ENCODE measurements around the gene ADGRG6. TPM values are rescaled to one million over a fixed set of nuclear protein-coding genes. Genes with fewer than 3 reads are reported as not detected.

ADGRG6 gene
- total and polyA plus RNA-seq, 4 donors, result 5.9 to 42.2 (median 19.2) TPM

DNA sequence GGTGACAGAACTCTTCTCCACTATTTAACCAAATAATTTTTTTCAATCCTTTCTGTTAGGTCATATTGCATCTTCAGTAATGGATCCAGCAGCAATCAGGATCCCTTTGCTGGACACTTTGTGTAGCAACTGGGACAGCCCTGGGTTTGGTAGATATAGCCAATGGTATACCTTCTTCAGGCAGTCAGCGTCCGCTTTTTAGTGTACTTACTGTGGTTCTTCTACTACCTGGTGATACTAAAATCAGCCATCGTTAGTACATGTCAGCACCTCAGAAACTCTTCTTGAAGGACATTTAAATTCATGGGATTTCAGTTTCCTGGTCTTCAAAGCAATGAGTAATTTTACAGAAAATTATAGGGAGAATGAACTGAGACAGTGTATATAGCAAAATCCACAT is 93.5 kb downstream of the ADGRG6 start:
- no CpG with 5 or more reads among the region's 3 CpGs for WGBS (ENCODE audit: insufficient coverage)
- DNase-seq (ENCODE audit: low read depth in 4 of 6, low spot score in 6 of 6), result no peak

DNA sequence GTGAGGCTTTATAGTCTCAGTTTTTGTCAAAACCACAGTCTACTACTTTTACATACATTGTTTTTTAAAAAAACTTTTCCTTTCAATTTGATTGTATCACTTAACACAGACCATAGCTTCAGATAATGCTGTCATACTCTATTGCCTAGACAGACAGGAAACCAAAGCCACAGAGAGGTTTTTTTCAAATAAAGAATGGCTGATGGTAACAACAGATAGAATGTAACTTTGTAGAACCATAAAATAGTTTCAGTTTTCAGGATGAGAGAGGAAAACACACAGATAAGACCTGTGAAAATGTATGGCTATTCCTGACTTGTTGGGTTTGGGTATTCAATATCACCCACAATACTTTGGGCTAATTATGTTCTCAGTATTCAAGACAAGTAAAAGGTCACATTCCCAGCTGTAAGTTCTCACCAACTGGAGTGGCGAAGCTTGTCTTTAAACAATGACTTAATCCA is 94.0 kb downstream of the ADGRG6 start:
- no peak for DNase-seq (ENCODE audit: low read depth in 4 of 6, low spot score in 6 of 6)
- H3K4me3 ChIP-seq (ENCODE audit: low read depth, low read length), result no peak overlapping the region
- H3K27ac ChIP-seq (ENCODE audit: low read depth, low read length), result no peak overlapping the region
- H3K36me3 ChIP-seq (ENCODE audit: control insufficient read depth, insufficient read depth, low read length), result no peaks in the 10 kb centered on the region
- H3K9me3 ChIP-seq (ENCODE audit: control insufficient read depth, insufficient read depth, low read length), result no peaks in the 10 kb centered on the region
- no peaks in the 10 kb centered on the region for H3K4me1 ChIP-seq (ENCODE audit: control insufficient read depth, insufficient read depth, low read length)
- no peaks in the 10 kb centered on the region for H3K27me3 ChIP-seq (ENCODE audit: control insufficient read depth, insufficient read depth, low read length)
- WGBS (ENCODE audit: insufficient coverage), result no CpG with 5 or more reads among the region's 1 CpG

More for the DNA sequence above, 93.5 kb downstream of the ADGRG6 start:
- Histone ChIP-seq H3K27me3 (ENCODE audit: control insufficient read depth, insufficient read depth, low read length) (no peaks in the 10 kb centered on the region), H3K9me3 (ENCODE audit: control insufficient read depth, insufficient read depth, low read length) (no peaks in the 10 kb centered on the region), H3K4me3 (ENCODE audit: low read depth, low read length) (no peak overlapping the region), H3K4me1 (ENCODE audit: control insufficient read depth, insufficient read depth, low read length) (no peaks in the 10 kb centered on the region), H3K36me3 (ENCODE audit: control insufficient read depth, insufficient read depth, low read length) (no peaks in the 10 kb centered on the region), H3K27ac (ENCODE audit: low read depth, low read length) (no peak overlapping the region)

DNA sequence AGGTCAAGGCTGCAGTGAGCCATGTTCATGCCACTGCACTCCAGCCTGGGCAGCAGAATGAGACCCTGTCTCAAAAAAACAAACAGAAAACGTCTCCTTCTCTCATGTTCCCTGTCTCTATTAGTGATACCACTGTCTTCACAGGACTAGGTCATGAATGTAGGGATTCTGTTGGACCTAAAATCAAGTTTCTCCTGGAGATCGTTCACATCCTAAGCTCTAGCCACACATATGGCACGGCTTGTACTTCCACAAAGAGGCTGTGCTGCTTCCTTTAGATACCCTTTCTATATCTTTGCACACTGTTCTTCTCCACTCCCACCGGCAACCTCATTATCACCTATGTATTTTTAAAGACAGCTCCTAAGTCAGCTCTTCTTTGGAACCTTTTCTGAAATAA is 96.5 kb downstream of the ADGRG6 start:
- H3K9me3 ChIP-seq (ENCODE audit: control insufficient read depth, insufficient read depth, low read length), result no peaks in the 10 kb centered on the region
- H3K36me3 ChIP-seq (ENCODE audit: control insufficient read depth, insufficient read depth, low read length), result no peaks in the 10 kb centered on the region

DNA sequence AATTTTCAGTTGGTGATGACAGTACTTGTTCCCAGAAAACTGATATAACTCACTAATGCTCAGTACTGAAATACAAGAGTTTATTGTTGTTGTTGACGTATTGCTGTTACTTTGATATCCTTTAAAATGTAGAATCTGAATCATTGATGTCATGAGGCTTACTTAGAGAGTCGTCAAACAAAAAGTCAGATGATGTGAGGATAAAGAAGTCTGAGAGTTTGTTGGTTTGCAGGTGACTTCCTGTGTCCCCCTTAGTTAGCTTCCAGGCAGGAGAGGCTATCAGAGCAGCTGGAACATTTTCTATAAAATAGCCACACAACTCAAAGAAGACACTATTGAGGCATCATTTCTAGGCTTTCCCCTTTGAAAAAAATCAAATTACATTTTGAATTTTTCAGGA is 97.9 kb downstream of the ADGRG6 start:
- H3K4me3 ChIP-seq (ENCODE audit: low read depth, low read length), result no peak overlapping the region
- H3K27me3 ChIP-seq (ENCODE audit: control insufficient read depth, insufficient read depth, low read length), result no peaks in the 10 kb centered on the region
- no peaks in the 10 kb centered on the region for H3K36me3 ChIP-seq (ENCODE audit: control insufficient read depth, insufficient read depth, low read length)
- no peaks in the 10 kb centered on the region for H3K9me3 ChIP-seq (ENCODE audit: control insufficient read depth, insufficient read depth, low read length)
- WGBS (ENCODE audit: insufficient coverage), result 70% methylated on average over 2 of the region's 2 CpGs
- H3K4me1 ChIP-seq (ENCODE audit: control insufficient read depth, insufficient read depth, low read length), result no peaks in the 10 kb centered on the region
- no peak overlapping the region for H3K27ac ChIP-seq (ENCODE audit: low read depth, low read length)
- no peak for DNase-seq (ENCODE audit: low read depth in 4 of 6, low spot score in 6 of 6)

More for the DNA sequence above, 96.5 kb downstream of the ADGRG6 start:
- no peak for DNase-seq (ENCODE audit: low read depth in 4 of 6, low spot score in 6 of 6)
- H3K4me1 ChIP-seq (ENCODE audit: control insufficient read depth, insufficient read depth, low read length), result no peaks in the 10 kb centered on the region
- H3K27me3 ChIP-seq (ENCODE audit: control insufficient read depth, insufficient read depth, low read length), result no peaks in the 10 kb centered on the region
- 82% methylated on average over 3 of the region's 4 CpGs for WGBS (ENCODE audit: insufficient coverage)
- H3K27ac ChIP-seq (ENCODE audit: low read depth, low read length), result no peak overlapping the region
- H3K4me3 ChIP-seq (ENCODE audit: low read depth, low read length), result no peak overlapping the region

DNA sequence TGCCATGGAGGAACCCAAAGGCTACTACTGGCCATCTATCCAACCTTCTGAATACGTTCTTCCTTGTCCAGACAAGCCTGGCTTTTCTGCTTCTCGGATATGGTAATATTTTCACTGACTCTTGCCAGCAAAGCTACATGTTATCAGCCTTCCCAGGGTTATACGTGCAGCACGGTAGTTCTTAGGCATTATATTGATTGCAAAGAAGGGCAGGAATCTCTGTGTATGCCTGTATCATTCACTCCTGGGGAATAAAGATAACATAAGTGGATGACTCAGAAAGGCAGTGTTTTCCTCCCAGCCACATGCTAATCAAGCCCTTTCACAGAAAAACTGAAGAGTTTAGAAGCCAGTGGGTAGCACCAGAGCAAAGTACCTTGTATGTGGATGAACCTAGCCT is 98.7 kb downstream of the ADGRG6 start:
- Histone ChIP-seq H3K9me3 (ENCODE audit: control insufficient read depth, insufficient read depth, low read length) (no peaks in the 10 kb centered on the region), H3K36me3 (ENCODE audit: control insufficient read depth, insufficient read depth, low read length) (no peaks in the 10 kb centered on the region), H3K4me1 (ENCODE audit: control insufficient read depth, insufficient read depth, low read length) (no peaks in the 10 kb centered on the region), H3K27ac (ENCODE audit: low read depth, low read length) (no peak overlapping the region), H3K4me3 (ENCODE audit: low read depth, low read length) (no peak overlapping the region), H3K27me3 (ENCODE audit: control insufficient read depth, insufficient read depth, low read length) (no peaks in the 10 kb centered on the region)
- DNase-seq (ENCODE audit: low read depth in 4 of 6, low spot score in 6 of 6), result no peak
- whole genome bisulfite sequencing (ENCODE audit: insufficient coverage), result 79% methylated on average over 2 of the region's 4 CpGs

DNA sequence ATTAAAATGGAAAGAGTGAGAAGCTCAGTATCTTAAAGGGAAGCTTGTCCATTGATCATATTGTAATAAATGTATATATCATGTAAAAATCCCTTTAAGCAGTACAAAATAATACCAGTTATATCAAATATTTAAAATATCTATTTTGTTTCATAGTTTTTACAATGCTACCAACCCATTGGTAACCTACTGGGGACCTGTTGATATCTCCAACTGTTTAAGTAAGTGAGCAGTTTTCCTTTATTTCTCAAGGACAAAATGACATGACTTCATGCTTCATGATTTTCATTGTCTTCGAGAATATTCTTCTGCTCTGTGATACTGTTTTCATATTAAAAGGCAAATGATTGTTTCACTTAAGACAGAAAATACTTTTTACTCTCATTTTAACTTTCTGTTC is 100.0 kb downstream of the ADGRG6 start:
- H3K9me3 ChIP-seq (ENCODE audit: control insufficient read depth, insufficient read depth, low read length), result no peaks in the 10 kb centered on the region
- no peaks in the 10 kb centered on the region for H3K4me1 ChIP-seq (ENCODE audit: control insufficient read depth, insufficient read depth, low read length)
- no peaks in the 10 kb centered on the region for H3K36me3 ChIP-seq (ENCODE audit: control insufficient read depth, insufficient read depth, low read length)
- DNase-seq (ENCODE audit: low read depth in 4 of 6, low spot score in 6 of 6), result no peak
- WGBS (ENCODE audit: insufficient coverage), result no CpG with 5 or more reads among the region's 1 CpG
- no peak overlapping the region for H3K27ac ChIP-seq (ENCODE audit: low read depth, low read length)
- no peaks in the 10 kb centered on the region for H3K27me3 ChIP-seq (ENCODE audit: control insufficient read depth, insufficient read depth, low read length)
- no peak overlapping the region for H3K4me3 ChIP-seq (ENCODE audit: low read depth, low read length)

DNA sequence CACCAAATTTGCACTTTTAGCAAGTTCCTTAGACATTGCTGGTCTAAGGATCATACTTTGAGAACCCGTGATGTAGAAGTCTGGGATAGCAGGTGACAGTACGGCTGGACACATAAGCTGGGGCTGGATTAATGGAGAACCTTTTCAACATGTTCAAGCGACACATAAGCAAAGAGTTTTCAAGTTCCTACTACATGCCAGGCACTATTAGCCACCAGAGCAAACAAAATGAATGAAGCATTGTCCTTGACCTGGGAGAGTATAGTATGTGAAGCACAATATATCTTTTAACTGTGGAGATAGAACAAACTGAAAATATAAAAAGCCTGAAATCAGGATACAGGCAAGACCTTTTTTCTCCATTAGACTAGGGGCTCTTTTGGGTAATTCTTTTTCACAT is 102.9 kb downstream of the ADGRG6 start:
- no peaks in the 10 kb centered on the region for H3K4me1 ChIP-seq (ENCODE audit: control insufficient read depth, insufficient read depth, low read length)
- no peak overlapping the region for H3K27ac ChIP-seq (ENCODE audit: low read depth, low read length)
- H3K36me3 ChIP-seq (ENCODE audit: control insufficient read depth, insufficient read depth, low read length), result no peaks in the 10 kb centered on the region
- WGBS (ENCODE audit: insufficient coverage), result 77% methylated on average over 2 of the region's 3 CpGs
- DNase-seq (ENCODE audit: low read depth in 4 of 6, low spot score in 6 of 6), result no peak
- H3K9me3 ChIP-seq (ENCODE audit: control insufficient read depth, insufficient read depth, low read length), result no peaks in the 10 kb centered on the region
- H3K4me3 ChIP-seq (ENCODE audit: low read depth, low read length), result no peak overlapping the region
- H3K27me3 ChIP-seq (ENCODE audit: control insufficient read depth, insufficient read depth, low read length), result no peaks in the 10 kb centered on the region

DNA sequence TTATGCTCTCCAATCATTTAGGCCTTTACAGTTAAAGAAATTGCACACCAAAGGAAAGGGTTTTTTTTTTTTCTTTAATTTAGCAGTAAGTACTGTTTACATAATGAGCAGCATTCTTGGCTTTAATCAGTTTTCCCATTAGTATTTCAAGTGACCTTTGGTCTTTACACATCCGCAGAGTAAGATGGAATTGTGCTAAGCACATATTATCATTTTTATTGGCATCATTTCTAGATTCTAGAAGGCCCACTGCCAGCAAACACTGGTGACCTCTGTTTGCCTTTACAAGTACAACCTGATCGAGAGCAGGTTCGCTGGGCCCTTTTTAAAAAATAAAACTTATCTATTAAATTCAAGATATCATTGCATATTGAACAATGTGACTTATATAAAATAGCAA is 104.3 kb downstream of the ADGRG6 start:
- H3K27me3 ChIP-seq (ENCODE audit: control insufficient read depth, insufficient read depth, low read length), result no peaks in the 10 kb centered on the region
- H3K4me3 ChIP-seq (ENCODE audit: low read depth, low read length), result no peak overlapping the region
- H3K9me3 ChIP-seq (ENCODE audit: control insufficient read depth, insufficient read depth, low read length), result no peaks in the 10 kb centered on the region
- DNase-seq (ENCODE audit: low read depth in 4 of 6, low spot score in 6 of 6), result peak in 1 of 6 donors; percentile 21
- no peaks in the 10 kb centered on the region for H3K36me3 ChIP-seq (ENCODE audit: control insufficient read depth, insufficient read depth, low read length)
- H3K27ac ChIP-seq (ENCODE audit: low read depth, low read length), result no peak overlapping the region
- no peaks in the 10 kb centered on the region for H3K4me1 ChIP-seq (ENCODE audit: control insufficient read depth, insufficient read depth, low read length)
- WGBS (ENCODE audit: insufficient coverage), result no CpG with 5 or more reads among the region's 3 CpGs

DNA sequence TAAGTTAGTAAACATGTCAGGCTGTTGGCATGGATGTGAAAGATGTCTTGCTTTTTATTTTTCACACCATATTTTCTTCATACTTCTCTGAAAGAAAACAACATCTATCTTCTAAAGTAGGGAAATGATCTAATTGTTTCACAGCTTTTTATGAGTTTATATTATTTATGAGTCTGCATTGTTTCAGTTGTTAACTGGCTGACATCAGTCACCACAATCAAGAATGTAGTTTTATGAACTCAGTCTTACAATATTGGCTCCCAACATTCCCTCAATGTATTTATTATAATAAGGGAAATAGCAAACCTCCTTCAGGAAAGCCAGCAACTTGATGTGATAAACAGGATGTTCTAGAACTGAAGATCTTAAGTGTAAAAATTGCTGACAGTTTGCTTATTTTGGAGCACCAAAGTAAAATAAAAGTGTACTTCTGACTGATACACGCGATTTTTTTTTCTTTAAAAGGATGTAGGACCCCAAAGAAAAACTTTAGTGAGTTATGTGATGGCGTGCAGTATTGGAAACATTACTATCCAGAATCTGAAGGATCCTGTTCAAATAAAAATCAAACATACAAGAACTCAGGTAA is 106.0 kb downstream of the ADGRG6 start:
- WGBS (ENCODE audit: insufficient coverage), result no CpG with 5 or more reads among the region's 3 CpGs
- Histone ChIP-seq H3K4me3 (ENCODE audit: low read depth, low read length) (no peak overlapping the region), H3K27ac (ENCODE audit: low read depth, low read length) (no peak overlapping the region), H3K36me3 (ENCODE audit: control insufficient read depth, insufficient read depth, low read length) (no peaks in the 10 kb centered on the region), H3K9me3 (ENCODE audit: control insufficient read depth, insufficient read depth, low read length) (no peaks in the 10 kb centered on the region), H3K27me3 (ENCODE audit: control insufficient read depth, insufficient read depth, low read length) (no peaks in the 10 kb centered on the region), H3K4me1 (ENCODE audit: control insufficient read depth, insufficient read depth, low read length) (no peaks in the 10 kb centered on the region)
- DNase-seq (ENCODE audit: low read depth in 4 of 6, low spot score in 6 of 6), result no peak

DNA sequence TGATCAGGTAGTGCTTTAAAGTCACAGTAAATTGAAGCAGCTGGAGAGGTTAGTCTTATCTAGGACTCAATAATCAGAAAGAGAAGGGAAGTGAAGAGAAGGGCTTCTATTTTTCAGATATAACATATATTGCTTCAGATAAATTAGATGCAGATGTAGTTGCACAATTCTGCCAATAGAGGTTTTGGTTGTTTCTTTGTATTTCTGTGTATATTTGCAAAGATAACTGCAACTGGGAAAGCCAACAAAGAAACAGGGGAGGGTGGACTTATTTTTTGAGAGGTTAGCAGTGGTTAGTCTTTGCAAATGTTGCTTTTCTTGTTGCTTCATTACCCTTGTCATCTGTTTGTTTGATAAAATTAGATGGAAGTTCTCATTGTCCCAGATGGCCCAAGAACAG is 106.6 kb downstream of the ADGRG6 start:
- no peak overlapping the region for H3K27ac ChIP-seq (ENCODE audit: low read depth, low read length)
- no peak for DNase-seq (ENCODE audit: low read depth in 4 of 6, low spot score in 6 of 6)
- H3K4me1 ChIP-seq (ENCODE audit: control insufficient read depth, insufficient read depth, low read length), result no peaks in the 10 kb centered on the region
- H3K36me3 ChIP-seq (ENCODE audit: control insufficient read depth, insufficient read depth, low read length), result no peaks in the 10 kb centered on the region
- no peaks in the 10 kb centered on the region for H3K9me3 ChIP-seq (ENCODE audit: control insufficient read depth, insufficient read depth, low read length)
- H3K4me3 ChIP-seq (ENCODE audit: low read depth, low read length), result no peak overlapping the region
- no peaks in the 10 kb centered on the region for H3K27me3 ChIP-seq (ENCODE audit: control insufficient read depth, insufficient read depth, low read length)

Measured in spinal cord (tissue), 10 donors.